BJ (cell line): ENCODE measurements around the gene MAN1C1. TPM values are rescaled to one million over a fixed set of nuclear protein-coding genes. Genes with fewer than 3 reads are reported as not detected.

Source experiments
- CTCF ChIA-PET: fragments of 350-600 bp; formaldehyde crosslinking; extraction: SDS; loops from one replicate; lab custom pipeline; 2021; ENCODE audit warnings: antibody characterized with exemption, inconsistent platforms; lab: Yijun Ruan, JAX
- POLR2A ChIA-PET: fragments of 300-600 bp; sonication (Branson Sonifier 250); formaldehyde crosslinking; extraction: SDS; loops from one replicate; lab custom pipeline; 2021; ENCODE audit warnings: antibody characterized with exemption; lab: Charles Lee
- DNase-seq: peaks from one replicate; pipeline ENCODE4 v3.0.0-alpha.2; 2011; ENCODE audit warnings: low read depth
- H3K27me3 ChIP-seq: 2 replicates; pipeline ENCODE4 v1.6.0; 2011; ENCODE audit warnings: low read length; ENCODE audit not compliant: control insufficient read depth, insufficient read depth
- H3K36me3 ChIP-seq: 2 replicates; pipeline ENCODE4 v1.5.1; 2011; ENCODE audit warnings: low read length; ENCODE audit not compliant: control insufficient read depth, insufficient read depth
- H3K4me3 ChIP-seq: 2 replicates; pipeline ENCODE4 v1.5.1; 2011; ENCODE audit warnings: low read depth, mild to moderate bottlenecking, control low read depth, low read length
- CTCF ChIP-seq: IDR thresholded peaks from 2 replicates; pipeline ENCODE4 v1.5.1; 2011; ENCODE audit warnings: low read depth, mild to moderate bottlenecking, control low read depth, inconsistent platforms, low read length, moderate library complexity; ENCODE audit not compliant: insufficient read depth
- polyA plus RNA-seq: library from polyadenylated mRNA; depleted of rRNA; stranded (reverse); fragments of >200 nt; gene quantifications from 2 replicates; pipeline ENCODE4 v1.2.3, GENCODE V29; 2011

Gene MAN1C1
- polyA plus RNA-seq, 1 experiment: 1.1 TPM

GRCh38 chr1:25818569-25818968, 202.0 kb downstream of the MAN1C1 start:
- no peak for DNase-seq
- ChIA-PET CTCF (interaction anchor here (2.3 to 3.3 kb wide), 2 partner anchors 9 to 211 kb away, joined by 5 to 14 read pairs; no protein-coding TSS in a partner anchor), POLR2A (no interaction called here)
- Histone ChIP-seq H3K36me3 (peaks cover 19% of the 10 kb centered on the region), H3K4me3 (no peak overlapping the region; the same call in 1 of the 2 replicates), H3K27me3 (no peaks in the 10 kb centered on the region)
- TF ChIP-seq CTCF: no peak

GRCh38 chr1:25819491-25820246, 203.1 kb downstream of the MAN1C1 start, which contains the start of gene MTFR1L:
MTFR1L (plus strand) TSS chr1:25819954; CDS start chr1:25823105, 3,151 bp downstream.
- H3K4me3 ChIP-seq: peak within 1 kb of the TSS; percentile 89
- POLR2A ChIA-PET: interaction anchor here (0.7 kb wide), 1 partner anchor 178 kb away, joined by 3 read pairs; no protein-coding TSS in a partner anchor
- no peak for TF ChIP-seq CTCF
- no peak for DNase-seq
- H3K27me3 ChIP-seq: no peaks in the 10 kb centered on the region
- H3K36me3 ChIP-seq: peaks cover 9% of the 10 kb centered on the region
- CTCF ChIA-PET: interaction anchor here (1.0 to 3.3 kb wide), 5 partner anchors 8 to 212 kb away, joined by 3 to 14 read pairs (median 4); no protein-coding TSS in a partner anchor

- TF ChIP-seq CTCF: no peak
- POLR2A ChIA-PET: interaction anchor here (0.7 kb wide), 1 partner anchor 177 kb away, joined by 3 read pairs; no protein-coding TSS in a partner anchor
- Histone ChIP-seq H3K27me3 (no peaks in the 10 kb centered on the region), H3K36me3 (peaks cover 3% of the 10 kb centered on the region), H3K4me3 (peak overlapping the region; percentile 89)
- CTCF ChIA-PET: interaction anchor here (1.0 to 3.3 kb wide), 4 partner anchors 8 to 22 kb away, joined by 3 to 14 read pairs (median 4); no protein-coding TSS in a partner anchor
- no peak for DNase-seq
Observed at GRCh38 chr1:25820247-25821111, 203.9 kb downstream of the MAN1C1 start.

GRCh38 chr1:25821112-25821476, 204.5 kb downstream of the MAN1C1 start:
- POLR2A ChIA-PET: no interaction called here
- H3K36me3 ChIP-seq: peaks cover 2% of the 10 kb centered on the region

More at GRCh38 chr1:25821112-25821476, 204.5 kb downstream of the MAN1C1 start:
- no peaks in the 10 kb centered on the region for H3K27me3 ChIP-seq
- DNase-seq: no peak
- peak overlapping the region; percentile 89 for H3K4me3 ChIP-seq
- CTCF ChIA-PET: interaction anchor here (1.2 to 1.7 kb wide), 2 partner anchors 9 to 16 kb away, joined by 3 to 5 read pairs; no protein-coding TSS in a partner anchor
- TF ChIP-seq CTCF: no peak
